GM21528 (cell line): Measurements from ENCODE around the gene GRAMD1A.
"Not testable (repeated sequence)": the region's sequence is repeated elsewhere in the genome, so short reads cannot be mapped to it uniquely, and the experiment has no call there.

Experiments
- ATAC-seq: cut with Tn5 transposase; IDR thresholded peaks from one replicate; pipeline ENCODE4 v1.9.1; 2021; ENCODE audit warnings: mild to moderate bottlenecking, moderate library complexity; ENCODE audit not compliant: unreplicated experiment, low FRiP score

The GRAMD1A gene

GRCh38 chr19:35049456-35049855 is 49.3 kb downstream of the GRAMD1A start:
- no peak for ATAC-seq

- not testable (repeated sequence) for ATAC-seq
Measured at GRCh38 chr19:35050662-35051061, 50.5 kb downstream of the GRAMD1A start.

GRCh38 chr19:35051268-35051667 is 51.1 kb downstream of the GRAMD1A start:
- not testable (repeated sequence) for ATAC-seq

GRCh38 chr19:35051796-35052195 is 51.7 kb downstream of the GRAMD1A start:
- no peak for ATAC-seq

- no peak for ATAC-seq
Measured at GRCh38 chr19:35052599-35053190, 52.6 kb downstream of the GRAMD1A start.

GRCh38 chr19:35053667-35054293 is 53.7 kb downstream of the GRAMD1A start:
- no peak for ATAC-seq

GRCh38 chr19:35054626-35055025 is 54.5 kb downstream of the GRAMD1A start:
- no peak for ATAC-seq

GRCh38 chr19:35055715-35056179 is 55.6 kb downstream of the GRAMD1A start:
- ATAC-seq: no peak

GRCh38 chr19:35056513-35057063 is 56.5 kb downstream of the GRAMD1A start:
- no peak for ATAC-seq

- ATAC-seq: no peak
Measured at GRCh38 chr19:35058370-35058769, 58.2 kb downstream of the GRAMD1A start.

- ATAC-seq: no peak
Measured at GRCh38 chr19:35059006-35059798, 59.1 kb downstream of the GRAMD1A start.

GRCh38 chr19:35059799-35060091 is 59.6 kb downstream of the GRAMD1A start:
- no peak for ATAC-seq

GRCh38 chr19:35060160-35060855 is 60.2 kb downstream of the GRAMD1A start:
- ATAC-seq: no peak

- ATAC-seq: no peak
Measured at GRCh38 chr19:35061583-35062373, 61.7 kb downstream of the GRAMD1A start.

- ATAC-seq: no peak
Measured at GRCh38 chr19:35062942-35063341, 62.8 kb downstream of the GRAMD1A start.

- ATAC-seq: no peak
Measured at GRCh38 chr19:35063940-35064818, 64.1 kb downstream of the GRAMD1A start.

GRCh38 chr19:35065574-35065973 is 65.5 kb downstream of the GRAMD1A start:
- ATAC-seq: no peak

- no peak for ATAC-seq
Measured at GRCh38 chr19:35066121-35066520, 66.0 kb downstream of the GRAMD1A start.
